ENCODE results near the gene CAP2.

The CAP2 gene

GRCh38 chr6:17446713-17447112, 53.3 kb downstream of the CAP2 start:
- DNase-seq = no peak

GRCh38 chr6:17448165-17448564, 54.8 kb downstream of the CAP2 start:
- no peak for DNase-seq

- no peak for DNase-seq
These were observed 57.0 kb downstream of the CAP2 start for GRCh38 chr6:17450397-17450796.

- DNase-seq = no peak
These were observed 57.4 kb downstream of the CAP2 start for GRCh38 chr6:17450832-17451231.

GRCh38 chr6:17452096-17452495, 58.7 kb downstream of the CAP2 start:
- no peak for DNase-seq

GRCh38 chr6:17454316-17455005, 61.1 kb downstream of the CAP2 start:
- no peak for DNase-seq

GRCh38 chr6:17455919-17456318, 62.5 kb downstream of the CAP2 start:
- no peak for DNase-seq

GRCh38 chr6:17456711-17457110, 63.3 kb downstream of the CAP2 start:
- DNase-seq = no peak

- no peak for DNase-seq
These were observed 64.0 kb downstream of the CAP2 start for GRCh38 chr6:17457405-17457804.

GRCh38 chr6:17457956-17458355, 64.6 kb downstream of the CAP2 start:
- no peak for DNase-seq

GRCh38 chr6:17458966-17459365, 65.6 kb downstream of the CAP2 start:
- no peak for DNase-seq

- DNase-seq = no peak
These were observed 67.5 kb downstream of the CAP2 start for GRCh38 chr6:17460862-17461261.

- DNase-seq = no peak
These were observed 72.8 kb downstream of the CAP2 start for GRCh38 chr6:17466147-17466546.

GRCh38 chr6:17466707-17467106, 73.3 kb downstream of the CAP2 start:
- DNase-seq = no peak

GRCh38 chr6:17469006-17469832, 75.8 kb downstream of the CAP2 start:
- DNase-seq = no peak

GRCh38 chr6:17470202-17470937, 77.0 kb downstream of the CAP2 start:
- DNase-seq = no peak

GRCh38 chr6:17470938-17471327, 77.5 kb downstream of the CAP2 start:
- no peak for DNase-seq

GRCh38 chr6:17472653-17473183, 79.3 kb downstream of the CAP2 start:
- no peak for DNase-seq

- no peak for DNase-seq
These were observed 80.2 kb downstream of the CAP2 start for GRCh38 chr6:17473554-17473953.

- DNase-seq = no peak
These were observed 80.9 kb downstream of the CAP2 start for GRCh38 chr6:17474289-17474688.

- no peak for DNase-seq
These were observed 82.3 kb downstream of the CAP2 start for GRCh38 chr6:17475606-17476244.

GRCh38 chr6:17476511-17476910, 83.1 kb downstream of the CAP2 start:
- DNase-seq = no peak

- no peak for DNase-seq
These were observed 84.0 kb downstream of the CAP2 start for GRCh38 chr6:17477356-17477755.

Data from NCI-H2227 treated with DMSO at 0.1 percent for 48 hours (cell line).